ENCODE measurements around the gene PRDM16. TPM values are rescaled to one million over a fixed set of nuclear protein-coding genes. Genes with fewer than 3 reads are reported as not detected.

The PRDM16 gene
- polyA plus RNA-seq, 2 of the 4 experiments (the other 2 are of a cell fraction) = 0.03 to 0.35 TPM

GRCh38 chr1:3483801-3484444 lies 414.9 kb downstream of the PRDM16 start:
- TF ChIP-seq MYC (IDR thresholded peaks at IDR 0.05; ENCODE audit: borderline replicate concordance, low read length) (no peak), EHF (CRISPR knock-in tag; IDR thresholded peaks at IDR 0.05) (no peak), BHLHE40 (IDR thresholded peaks at IDR 0.05; ENCODE audit: low read depth, low read length) (no peak), ZNF302 (CRISPR knock-in tag; IDR thresholded peaks at IDR 0.05) (no peak), JUN (IDR thresholded peaks at IDR 0.05) (no peak), EP300 (IDR thresholded peaks at IDR 0.05) (no peak), POLR2AphosphoS2 (conservative IDR thresholded peaks at IDR 0.05; ENCODE audit: low read length) (no peak), ZSCAN20 (CRISPR knock-in tag; IDR thresholded peaks at IDR 0.05) (no peak), FOSB (CRISPR knock-in tag; IDR thresholded peaks at IDR 0.05) (no peak), RFX5 (IDR thresholded peaks at IDR 0.05) (no peak), SREBF2 (IDR thresholded peaks at IDR 0.05) (no peak), RCOR1 (IDR thresholded peaks at IDR 0.05; ENCODE audit: low read depth, low read length) (no peak), PHF8 (IDR thresholded peaks at IDR 0.05; ENCODE audit: borderline replicate concordance, low read depth) (no peak), POLR2A (IDR thresholded peaks at IDR 0.05; ENCODE audit: low read length) (no peak), ATOH8 (CRISPR knock-in tag; IDR thresholded peaks at IDR 0.05; ENCODE audit: low read depth) (no peak), SMC3 (IDR thresholded peaks at IDR 0.05) (peak; percentile 63), HOXB13 (CRISPR knock-in tag; IDR thresholded peaks at IDR 0.05; ENCODE audit: low read depth) (no peak), ESRRA (IDR thresholded peaks at IDR 0.05; ENCODE audit: borderline replicate concordance, low read length) (no peak), CHD2 (IDR thresholded peaks at IDR 0.05; ENCODE audit: low read length, partially characterized antibody) (no peak), RAD21 (conservative IDR thresholded peaks at IDR 0.05 in 1 of 2, IDR thresholded peaks at IDR 0.05 in 1 of 2) (peak; percentile 38 to 51)
- TF ChIP-seq, protein P1, sequence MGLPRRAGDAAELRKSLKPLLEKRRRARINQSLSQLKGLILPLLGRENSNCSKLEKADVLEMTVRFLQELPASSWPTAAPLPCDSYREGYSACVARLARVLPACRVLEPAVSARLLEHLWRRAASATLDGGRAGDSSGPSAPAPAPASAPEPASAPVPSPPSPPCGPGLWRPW (IDR thresholded peaks at IDR 0.05) = no peak
- TF ChIP-seq, protein P2, sequence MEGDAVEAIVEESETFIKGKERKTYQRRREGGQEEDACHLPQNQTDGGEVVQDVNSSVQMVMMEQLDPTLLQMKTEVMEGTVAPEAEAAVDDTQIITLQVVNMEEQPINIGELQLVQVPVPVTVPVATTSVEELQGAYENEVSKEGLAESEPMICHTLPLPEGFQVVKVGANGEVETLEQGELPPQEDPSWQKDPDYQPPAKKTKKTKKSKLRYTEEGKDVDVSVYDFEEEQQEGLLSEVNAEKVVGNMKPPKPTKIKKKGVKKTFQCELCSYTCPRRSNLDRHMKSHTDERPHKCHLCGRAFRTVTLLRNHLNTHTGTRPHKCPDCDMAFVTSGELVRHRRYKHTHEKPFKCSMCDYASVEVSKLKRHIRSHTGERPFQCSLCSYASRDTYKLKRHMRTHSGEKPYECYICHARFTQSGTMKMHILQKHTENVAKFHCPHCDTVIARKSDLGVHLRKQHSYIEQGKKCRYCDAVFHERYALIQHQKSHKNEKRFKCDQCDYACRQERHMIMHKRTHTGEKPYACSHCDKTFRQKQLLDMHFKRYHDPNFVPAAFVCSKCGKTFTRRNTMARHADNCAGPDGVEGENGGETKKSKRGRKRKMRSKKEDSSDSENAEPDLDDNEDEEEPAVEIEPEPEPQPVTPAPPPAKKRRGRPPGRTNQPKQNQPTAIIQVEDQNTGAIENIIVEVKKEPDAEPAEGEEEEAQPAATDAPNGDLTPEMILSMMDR (IDR thresholded peaks at IDR 0.05) = peak; percentile 56
- TF ChIP-seq, protein P3, sequence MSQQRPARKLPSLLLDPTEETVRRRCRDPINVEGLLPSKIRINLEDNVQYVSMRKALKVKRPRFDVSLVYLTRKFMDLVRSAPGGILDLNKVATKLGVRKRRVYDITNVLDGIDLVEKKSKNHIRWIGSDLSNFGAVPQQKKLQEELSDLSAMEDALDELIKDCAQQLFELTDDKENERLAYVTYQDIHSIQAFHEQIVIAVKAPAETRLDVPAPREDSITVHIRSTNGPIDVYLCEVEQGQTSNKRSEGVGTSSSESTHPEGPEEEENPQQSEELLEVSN (IDR thresholded peaks at IDR 0.05; ENCODE audit: borderline replicate concordance, low read depth) = no peak
- TF ChIP-seq, protein P4, sequence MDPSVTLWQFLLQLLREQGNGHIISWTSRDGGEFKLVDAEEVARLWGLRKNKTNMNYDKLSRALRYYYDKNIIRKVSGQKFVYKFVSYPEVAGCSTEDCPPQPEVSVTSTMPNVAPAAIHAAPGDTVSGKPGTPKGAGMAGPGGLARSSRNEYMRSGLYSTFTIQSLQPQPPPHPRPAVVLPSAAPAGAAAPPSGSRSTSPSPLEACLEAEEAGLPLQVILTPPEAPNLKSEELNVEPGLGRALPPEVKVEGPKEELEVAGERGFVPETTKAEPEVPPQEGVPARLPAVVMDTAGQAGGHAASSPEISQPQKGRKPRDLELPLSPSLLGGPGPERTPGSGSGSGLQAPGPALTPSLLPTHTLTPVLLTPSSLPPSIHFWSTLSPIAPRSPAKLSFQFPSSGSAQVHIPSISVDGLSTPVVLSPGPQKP (IDR thresholded peaks at IDR 0.05; ENCODE audit: low read depth, low read length) = no peak
- peak overlapping the region in 1 of 2 experiments; percentile 75; a peak in 1 of 6 replicates for H3K27ac ChIP-seq
- FAIRE-seq = no peak
- peak in 1 of 2 experiments; percentile 62; a peak in 3 of 6 replicates for ATAC-seq
- H3K4me3 ChIP-seq = no peak overlapping the region
- H3K4me2 ChIP-seq = no peak overlapping the region
- H3K4me1 ChIP-seq = peaks cover 16% of the 10 kb centered on the region
- WGBS (ENCODE audit: missing lambda C conversion rate) = 47% methylated on average over 26 of the region's 31 CpGs
- H3K9me3 ChIP-seq = peaks cover 4% of the 10 kb centered on the region; the same call in 1 of the 3 replicates
- peak; percentile 23 to 25 for DNase-seq (ENCODE audit: low read depth in 1 of 2, low spot score in 1 of 2)
- ChIA-PET POLR2A (no interaction called here), CTCF (interaction anchor here (0.6 to 9.5 kb wide), 8 partner anchors 16 to 456 kb away, joined by 3 to 77 read pairs (median 4); no protein-coding TSS in a partner anchor)

Measured in A549 (cell line).